AG04449 (cell line): ENCODE data around the gene GALNTL6.

Experiments used
- CTCF ChIA-PET: fragments of 350-600 bp; formaldehyde crosslinking; extraction: SDS; loops from one replicate; lab custom pipeline; 2021; ENCODE audit warnings: antibody characterized with exemption; lab: Yijun Ruan, JAX
- POLR2A ChIA-PET: fragments of 400-600, 350-600 bp; formaldehyde crosslinking; extraction: SDS; loops from one replicate; lab custom pipeline; 2020; ENCODE audit warnings: antibody characterized with exemption, inconsistent platforms; lab: Yijun Ruan, JAX
- DNase-seq: peaks from one replicate; pipeline ENCODE4 v3.0.0-alpha.2; 2010; ENCODE audit warnings: low read depth, low spot score
- H3K4me3 ChIP-seq: 2 replicates; pipeline ENCODE4 v1.5.1; 2011; ENCODE audit warnings: low read depth, mild to moderate bottlenecking, control low read depth, low read length
- CTCF ChIP-seq: IDR thresholded peaks from one replicate; pipeline ENCODE4 v1.5.1; 2011; ENCODE audit warnings: mild to moderate bottlenecking, moderate library complexity, low read length, control low read depth, inconsistent platforms; ENCODE audit not compliant: insufficient read depth; ENCODE audit errors: missing control alignments

Gene GALNTL6

GRCh38 chr4:172648471-172648870, 835.3 kb downstream of the GALNTL6 start:
- no peak overlapping the region for H3K4me3 ChIP-seq
- TF ChIP-seq CTCF: no peak
- POLR2A ChIA-PET: no interaction called here
- CTCF ChIA-PET: no interaction called here
- no peak for DNase-seq

- CTCF ChIA-PET: no interaction called here
- DNase-seq: no peak
These were observed 835.9 kb downstream of the GALNTL6 start for GRCh38 chr4:172649143-172649542.

GRCh38 chr4:172650758-172651530, 837.7 kb downstream of the GALNTL6 start:
- no peak for DNase-seq
- POLR2A ChIA-PET: no interaction called here

More at GRCh38 chr4:172649143-172649542, 835.9 kb downstream of the GALNTL6 start:
- POLR2A ChIA-PET: no interaction called here
- TF ChIP-seq CTCF: no peak
- H3K4me3 ChIP-seq: no peak overlapping the region

GRCh38 chr4:172651961-172652360, 838.8 kb downstream of the GALNTL6 start:
- TF ChIP-seq CTCF: no peak
- no peak for DNase-seq
- no peak overlapping the region for H3K4me3 ChIP-seq
- POLR2A ChIA-PET: no interaction called here
- CTCF ChIA-PET: no interaction called here

More at GRCh38 chr4:172650758-172651530, 837.7 kb downstream of the GALNTL6 start:
- no peak for TF ChIP-seq CTCF
- no peak overlapping the region for H3K4me3 ChIP-seq
- CTCF ChIA-PET: no interaction called here

- no peak for DNase-seq
- POLR2A ChIA-PET: no interaction called here
- CTCF ChIA-PET: no interaction called here
- TF ChIP-seq CTCF: no peak
- no peak overlapping the region for H3K4me3 ChIP-seq
These were observed 839.2 kb downstream of the GALNTL6 start for GRCh38 chr4:172652369-172652768.

GRCh38 chr4:172653676-172654075, 840.5 kb downstream of the GALNTL6 start:
- H3K4me3 ChIP-seq: no peak overlapping the region
- POLR2A ChIA-PET: no interaction called here
- no peak for TF ChIP-seq CTCF
- no peak for DNase-seq
- CTCF ChIA-PET: no interaction called here
